NCI-H1417 treated with DMSO at 0.1 percent for 48 hours (cell line): ENCODE measurements around the gene MVB12B.

ENCODE experiments used
- DNase-seq: peaks from one replicate; lab custom pipeline; 2025; lab: John Stamatoyannopoulos, UW

MVB12B gene

DNA sequence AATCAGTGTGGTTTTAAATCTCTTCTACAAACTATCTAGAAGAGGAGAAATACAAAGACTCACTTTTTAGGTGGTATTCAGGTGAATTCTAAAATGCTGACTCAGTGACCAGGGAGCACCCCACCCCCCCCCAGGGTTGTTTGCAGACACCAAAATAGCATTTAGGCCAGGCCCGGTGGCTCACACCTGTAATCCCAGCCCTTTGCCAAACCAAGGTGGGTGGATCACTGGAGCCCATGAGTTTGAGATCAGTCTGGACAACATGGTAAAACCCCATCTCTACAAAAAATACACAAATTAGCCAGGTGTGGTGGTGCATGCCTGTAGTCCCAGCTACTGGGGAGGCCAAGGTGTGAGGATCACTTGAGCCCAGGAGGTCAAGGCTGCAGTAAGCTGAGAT is 168.1 kb downstream of the MVB12B start:
- no peak for DNase-seq

GRCh38 chr9:126495411-126496180 is 169.0 kb downstream of the MVB12B start:
- DNase-seq = no peak

- DNase-seq = no peak
Observed at GRCh38 chr9:126496181-126496576, 169.6 kb downstream of the MVB12B start.

- no peak for DNase-seq
Observed at GRCh38 chr9:126496781-126497659, 170.4 kb downstream of the MVB12B start.

DNA sequence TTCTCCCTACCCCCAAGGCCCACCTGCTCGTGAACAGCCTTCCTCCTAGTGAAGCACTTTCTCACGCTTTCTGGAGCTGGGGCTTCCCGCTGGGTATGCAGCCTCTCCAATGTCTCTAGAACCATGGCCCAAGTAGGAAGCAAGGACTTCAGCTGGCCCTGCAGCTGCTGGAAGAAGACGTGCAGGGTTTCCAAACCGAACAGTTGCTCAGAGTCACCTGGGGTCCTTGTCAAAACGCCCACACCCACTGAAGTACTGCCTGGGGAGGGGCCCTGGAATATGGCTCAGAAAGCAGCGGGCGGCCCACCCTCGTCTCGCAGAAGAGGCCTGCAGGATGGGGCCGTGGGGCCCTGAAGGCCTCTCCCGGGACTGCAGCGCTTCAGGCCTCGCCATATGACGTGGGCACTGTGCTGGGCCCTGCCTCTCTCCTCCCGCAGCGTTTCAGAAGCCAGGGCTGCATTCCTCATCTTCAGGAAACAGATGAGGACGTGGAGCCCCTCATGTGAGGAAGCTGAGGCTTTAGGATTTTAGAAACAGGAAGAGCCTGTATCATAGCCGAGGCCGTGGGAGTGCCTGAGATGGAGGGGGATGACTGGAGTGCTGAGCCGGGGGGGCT is 171.1 kb downstream of the MVB12B start:
- DNase-seq = no peak

GRCh38 chr9:126498331-126498730 is 171.7 kb downstream of the MVB12B start:
- no peak for DNase-seq

DNA sequence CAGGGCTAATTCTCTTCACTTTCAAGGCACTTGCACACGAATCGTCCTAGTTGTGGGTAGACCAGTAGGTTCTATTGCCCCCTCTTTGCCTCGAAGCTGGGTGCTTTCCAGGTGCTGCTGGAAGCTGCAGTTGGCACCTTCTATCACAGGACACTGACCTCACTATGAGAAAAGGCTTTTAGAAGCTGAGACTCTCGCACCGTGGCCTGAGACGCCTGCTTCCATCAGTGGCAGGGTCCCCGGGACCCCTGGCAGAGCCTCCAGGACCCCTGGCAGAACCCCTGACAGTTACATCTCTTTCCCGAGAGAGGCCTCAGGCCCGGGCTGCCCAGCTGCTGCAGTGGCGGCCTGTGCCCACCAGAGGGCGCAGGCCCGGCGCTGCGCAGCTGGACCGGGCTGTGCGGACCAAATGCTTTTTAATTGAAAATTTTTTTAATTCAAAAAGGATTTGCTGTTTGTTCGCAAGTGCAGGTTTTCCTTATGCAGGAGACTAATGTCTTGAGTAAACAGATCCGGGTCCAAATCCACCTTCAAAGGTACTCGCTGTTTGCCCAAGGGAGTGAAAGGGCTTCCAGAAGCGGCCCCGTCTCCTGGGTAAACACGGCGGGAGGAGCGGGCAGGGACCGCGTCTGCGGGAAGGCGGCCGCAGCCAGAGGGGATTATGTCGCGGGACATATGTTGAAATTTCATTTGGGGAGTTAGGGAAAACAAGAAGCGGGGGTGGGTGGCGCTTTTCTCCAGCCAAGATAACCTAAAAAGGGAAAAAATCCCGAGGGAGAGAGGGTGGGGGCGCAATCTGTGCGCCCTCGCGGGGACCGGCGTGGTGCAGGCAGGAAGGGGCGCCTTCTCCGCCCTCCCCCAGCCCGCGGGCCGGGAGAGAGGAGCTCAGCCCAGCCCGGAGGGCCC is 172.6 kb downstream of the MVB12B start:
- DNase-seq = no peak

GRCh38 chr9:126499911-126500599 is 173.4 kb downstream of the MVB12B start:
- no peak for DNase-seq

DNA sequence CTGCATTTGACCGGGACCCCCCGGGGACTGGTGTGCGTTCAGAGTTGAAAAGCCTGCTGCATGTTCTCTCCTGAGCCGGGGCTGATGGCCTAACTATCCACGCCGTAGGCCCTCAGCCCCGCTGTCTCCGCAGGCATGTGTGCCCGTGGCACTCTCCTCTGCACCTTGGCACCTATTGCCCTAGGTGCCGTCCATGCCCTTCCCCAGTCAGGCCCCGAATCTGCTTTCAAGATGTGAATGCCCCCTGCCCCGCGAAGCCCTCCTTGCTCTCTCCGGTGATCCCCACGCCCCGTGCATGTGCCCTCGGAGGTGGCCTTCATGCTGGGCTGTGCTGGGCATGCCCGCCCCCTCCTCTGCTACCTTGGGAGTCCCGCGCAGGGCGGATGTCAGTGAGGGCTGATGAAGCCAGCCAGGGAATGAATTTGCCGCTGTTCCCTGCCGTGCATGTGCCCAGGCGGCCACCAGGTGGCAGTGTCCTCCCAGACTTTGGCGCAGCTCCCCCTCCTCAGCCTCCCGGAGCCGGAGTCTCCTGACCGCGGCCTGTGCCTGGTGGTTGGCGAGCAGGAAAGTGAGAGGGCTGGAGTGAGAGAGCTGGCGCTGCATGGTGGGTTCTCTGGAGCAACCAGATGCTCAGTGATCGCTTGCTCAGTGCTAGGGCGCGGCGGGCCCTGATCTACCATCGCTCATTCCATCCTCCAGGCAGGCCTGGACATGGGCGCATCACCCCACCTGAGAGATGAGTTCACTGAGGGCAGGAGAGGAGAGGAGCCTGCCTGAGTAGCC is 174.2 kb downstream of the MVB12B start:
- no peak for DNase-seq

GRCh38 chr9:126501383-126502331 is 175.0 kb downstream of the MVB12B start:
- no peak for DNase-seq

DNA sequence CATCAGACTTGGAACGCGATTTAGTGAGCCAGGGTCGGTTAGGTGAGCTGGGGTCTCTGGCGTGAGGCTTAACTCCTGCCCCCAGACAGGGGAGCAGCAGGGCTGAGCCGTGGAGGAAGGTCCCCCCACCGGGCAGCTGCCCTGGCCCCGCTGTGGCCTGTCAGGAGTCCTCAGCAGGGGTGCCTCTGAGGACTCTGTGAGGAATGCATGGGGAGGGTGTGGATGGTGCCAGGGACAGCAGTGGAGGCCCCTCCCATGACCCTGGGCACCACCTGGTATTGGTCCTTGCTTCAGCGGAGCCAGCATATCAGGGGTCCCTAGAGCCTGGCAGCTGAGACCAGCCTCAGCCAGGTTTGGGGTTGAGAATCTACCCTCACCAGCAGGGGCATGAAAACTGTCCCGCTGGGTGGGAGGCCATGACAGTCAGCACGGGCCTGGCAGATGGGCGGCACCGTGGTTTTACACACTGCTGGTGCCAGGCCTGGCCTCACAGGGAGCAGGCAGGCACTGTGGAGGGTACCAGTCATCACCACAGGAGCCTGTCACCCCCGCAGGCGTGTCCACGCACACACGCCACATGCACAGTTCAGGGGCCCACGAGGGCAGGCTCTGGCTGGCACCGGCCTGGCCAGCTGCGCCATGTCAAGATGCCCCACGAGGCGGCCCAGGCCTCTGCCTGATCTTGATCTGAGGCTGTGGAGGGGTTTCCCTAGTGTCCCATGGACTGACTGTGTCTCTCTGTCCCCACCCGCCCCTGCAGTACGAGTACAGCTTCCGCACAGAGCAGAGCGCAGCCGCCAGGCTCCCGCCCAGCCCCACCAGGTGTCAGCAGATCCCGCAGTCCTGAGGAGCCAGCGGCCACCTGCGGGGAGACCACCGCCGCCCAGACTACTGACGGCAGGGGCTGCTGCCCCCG is 176.0 kb downstream of the MVB12B start:
- DNase-seq = no peak

DNA sequence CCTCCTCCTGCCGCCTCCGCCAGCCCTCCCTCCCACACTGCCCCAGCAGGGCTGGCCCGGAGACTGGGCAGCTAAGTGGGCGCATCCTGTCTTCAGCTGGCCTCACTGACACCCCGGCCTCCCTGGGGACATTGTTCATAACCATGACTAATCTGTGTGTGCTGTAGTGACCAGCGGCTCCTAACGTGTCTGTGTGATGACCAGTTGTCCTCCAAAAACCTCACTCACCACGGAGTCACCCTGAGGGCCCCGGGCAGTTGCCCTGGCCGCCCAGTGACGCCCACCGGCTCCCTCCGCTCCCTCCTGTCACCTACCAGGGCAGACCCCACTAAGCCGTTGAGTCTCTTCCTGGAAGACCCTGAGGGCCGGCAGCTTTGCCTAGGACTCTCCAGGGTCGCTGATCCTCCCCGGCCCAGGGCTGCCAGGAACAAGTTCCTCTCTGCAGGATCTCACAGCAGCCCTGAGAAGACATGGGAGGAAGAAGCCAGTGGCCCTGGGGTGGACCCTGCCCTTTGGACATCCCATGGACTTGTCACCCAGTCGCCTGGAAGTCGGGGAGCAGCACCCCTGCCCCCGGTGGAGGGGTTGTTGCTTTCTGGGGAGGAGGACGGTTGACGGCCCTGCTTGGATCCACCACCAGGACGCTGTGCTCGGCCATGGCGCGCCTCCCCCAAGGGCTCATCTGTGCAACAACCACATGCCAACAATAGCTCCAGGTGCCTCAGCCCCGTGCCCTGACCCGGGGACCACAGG is 176.9 kb downstream of the MVB12B start:
- DNase-seq = no peak

DNA sequence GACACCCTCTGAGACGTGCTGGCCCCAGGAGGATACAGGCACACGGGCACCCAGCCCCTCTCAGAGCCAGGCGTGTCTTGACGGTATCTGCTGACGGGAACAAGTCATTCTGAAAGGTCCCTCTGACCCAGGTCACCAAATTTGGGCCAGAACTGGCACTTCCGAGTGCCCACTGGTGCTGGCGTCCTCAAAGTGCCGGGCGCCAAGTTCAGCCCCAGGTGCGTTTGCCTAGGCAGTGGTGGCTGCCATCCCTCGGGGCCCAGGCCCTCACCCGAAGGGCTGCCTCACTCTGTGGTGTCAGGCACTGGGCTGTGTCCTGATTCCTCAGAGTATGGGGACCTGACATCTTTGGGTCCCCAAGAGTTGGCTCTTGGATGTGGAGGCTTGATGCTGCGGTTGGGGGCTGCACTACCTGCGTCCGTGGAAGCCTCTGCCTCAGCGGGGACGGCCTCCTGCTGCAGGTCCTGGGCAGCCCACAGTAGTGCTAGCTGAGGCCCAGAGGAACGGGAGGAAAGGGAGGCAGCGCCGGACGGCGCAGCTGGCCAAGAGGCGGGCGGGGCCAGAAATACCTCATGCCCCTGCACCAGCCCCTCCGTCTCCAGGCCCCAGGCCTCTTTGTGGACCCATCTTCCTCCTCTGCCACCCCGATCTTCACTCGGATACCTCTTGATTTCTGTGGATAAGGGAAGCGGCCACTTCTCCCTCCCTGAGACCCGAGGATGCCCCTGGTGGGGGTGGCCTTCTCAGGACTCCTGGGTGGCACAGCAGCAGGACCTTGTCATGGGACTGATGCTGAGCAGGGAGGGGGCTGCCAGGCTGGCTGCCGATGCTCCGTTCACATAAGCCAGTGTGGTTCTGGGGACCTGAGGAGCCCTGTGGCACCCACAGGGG is 177.7 kb downstream of the MVB12B start:
- DNase-seq = no peak

DNA sequence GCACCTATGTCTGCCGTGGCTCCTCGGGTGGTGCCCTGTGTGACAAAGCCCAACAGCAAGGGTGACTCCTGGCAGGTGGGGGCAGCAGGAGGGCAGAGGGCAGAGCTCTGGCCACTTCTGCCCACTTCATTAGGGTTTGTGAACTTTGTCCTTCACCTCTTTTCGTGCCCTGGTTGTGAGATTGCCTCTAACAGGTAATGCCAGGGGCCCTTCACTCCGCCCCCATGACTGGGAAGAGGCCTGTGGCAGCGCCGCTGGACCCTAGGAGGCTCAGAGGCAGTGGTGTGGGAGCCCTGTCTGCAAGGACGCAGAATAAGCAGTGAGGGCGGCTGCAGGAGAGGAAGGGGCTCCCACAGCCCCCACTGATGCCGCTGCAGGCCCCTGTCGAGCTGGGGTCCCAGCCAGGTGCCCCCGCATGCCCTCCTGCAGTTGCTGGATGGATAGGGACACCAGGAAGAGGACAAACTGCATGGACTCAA is 178.4 kb downstream of the MVB12B start:
- DNase-seq = no peak

- DNase-seq = no peak
Observed at GRCh38 chr9:126505697-126506346, 179.2 kb downstream of the MVB12B start.
